HFFc6 (cell line): Measurements from ENCODE around the gene FAT1. TPM values are rescaled to one million over a fixed set of nuclear protein-coding genes. Genes with fewer than 3 reads are reported as not detected.
A peak's percentile ranks its signal among the peaks of the same experiment; 100 is the strongest.

ENCODE experiments used
- DNase-seq: peaks from one replicate; pipeline ENCODE4 v3.0.0-alpha.2; 2018
- H3K27ac Mint-ChIP-seq: 2 replicates; pipeline ENCODE4 v1.8.0; 2020; ENCODE audit warnings: mild to moderate bottlenecking, mixed read lengths
- H3K27me3 Mint-ChIP-seq: 2 replicates; pipeline ENCODE4 v1.8.0; 2021; ENCODE audit warnings: mild to moderate bottlenecking, moderate library complexity, mixed read lengths; ENCODE audit not compliant: insufficient read depth
- H3K36me3 Mint-ChIP-seq: 2 replicates; pipeline ENCODE4 v1.8.0; 2021; ENCODE audit warnings: low read depth, mixed read lengths
- H3K4me1 Mint-ChIP-seq: 2 replicates; pipeline ENCODE4 v1.8.0; 2020; ENCODE audit warnings: low read depth, mixed read lengths
- H3K4me3 Mint-ChIP-seq: 2 replicates; pipeline ENCODE4 v1.8.0; 2020; ENCODE audit warnings: mild to moderate bottlenecking, moderate library complexity, mixed read lengths
- H3K9me3 Mint-ChIP-seq: 2 replicates; pipeline ENCODE4 v1.8.0; 2020; ENCODE audit warnings: mild to moderate bottlenecking, mixed read lengths
- CTCF ChIP-seq: fragments of 200-600 bp; sonication (generic); IDR thresholded peaks from 2 replicates; pipeline ENCODE4 v1.5.0; 2021; ENCODE audit warnings: antibody characterized with exemption, mild to moderate bottlenecking
- total RNA-seq, 6 experiments: library from RNA; stranded (reverse); fragmentation: NEBNext Ultra II Directional; extraction: Animal tissue kit (Norgen Biotek cat#: 25700); gene quantifications; 2 replicates in 1 of 6; 3 replicates in 5 of 6; pipeline ENCODE4 v1.2.3, GENCODE V29; 2021

The FAT1 gene
- total RNA-seq, 6 experiments from 2014 or later: 238 to 483 (median 287) TPM

GRCh38 chr4:186617921-186618320 is 105.7 kb downstream of the FAT1 start:
- peaks cover 90% of the 10 kb centered on the region for H3K36me3 Mint-ChIP-seq

DNA sequence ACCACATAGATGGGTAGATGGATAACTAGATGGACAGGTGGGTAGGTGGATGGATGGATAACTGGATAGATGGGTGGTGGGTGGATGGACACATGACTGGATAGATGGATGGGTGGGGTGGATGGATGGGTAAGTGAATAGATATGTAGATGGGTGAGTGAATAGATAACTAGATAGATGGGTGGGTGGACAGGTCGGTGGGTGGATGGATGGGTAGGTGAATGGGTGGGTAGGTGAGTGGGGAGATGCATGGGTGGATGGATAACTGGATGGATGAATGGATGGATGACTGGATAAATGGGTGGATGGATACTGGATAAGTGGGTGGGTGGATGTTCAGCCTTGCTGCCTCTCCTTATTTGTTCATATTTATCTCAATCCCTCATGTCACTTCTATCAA is 116.2 kb downstream of the FAT1 start:
- H3K27me3 Mint-ChIP-seq: peaks cover 4% of the 10 kb centered on the region
- no peak for TF ChIP-seq CTCF
- H3K4me1 Mint-ChIP-seq: peaks cover 27% of the 10 kb centered on the region
- no peaks in the 10 kb centered on the region for H3K9me3 Mint-ChIP-seq
- peaks cover 82% of the 10 kb centered on the region for H3K36me3 Mint-ChIP-seq
- no peak overlapping the region for H3K27ac Mint-ChIP-seq
- no peak for DNase-seq
- H3K4me3 Mint-ChIP-seq: no peak overlapping the region

More at GRCh38 chr4:186617921-186618320, 105.7 kb downstream of the FAT1 start:
- DNase-seq: peak; percentile 36
- TF ChIP-seq CTCF: no peak
- Mint-ChIP-seq H3K4me1 (peaks cover 72% of the 10 kb centered on the region), H3K27ac (peak overlapping the region; percentile 47), H3K27me3 (peaks cover 25% of the 10 kb centered on the region), H3K9me3 (peaks cover 3% of the 10 kb centered on the region; the same call in 1 of the 2 replicates), H3K4me3 (peak overlapping the region; percentile 23; the same call in 1 of the 2 replicates)

DNA sequence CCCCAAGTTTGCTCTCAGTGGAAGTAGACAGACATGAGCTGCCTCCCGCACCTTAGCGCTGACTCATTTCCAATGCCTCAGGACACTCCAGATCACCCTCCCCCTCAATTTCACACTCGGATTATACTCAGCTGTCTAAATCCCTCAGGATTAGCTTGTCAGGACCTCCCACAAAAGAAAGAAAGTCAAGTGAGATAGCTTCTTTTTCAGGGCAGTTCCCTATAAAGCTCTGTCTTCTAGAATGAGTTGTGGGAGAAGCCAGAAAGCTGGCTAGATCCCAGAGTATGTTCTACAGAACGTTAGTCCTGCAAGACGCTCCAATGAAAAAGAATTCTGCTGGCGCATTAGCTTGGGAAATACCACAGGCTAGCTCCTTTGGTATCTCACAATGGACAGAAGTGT is 117.1 kb downstream of the FAT1 start:
- Mint-ChIP-seq H3K36me3 (peaks cover 91% of the 10 kb centered on the region), H3K4me1 (peaks cover 27% of the 10 kb centered on the region), H3K4me3 (peak overlapping the region; percentile 39; the same call in 1 of the 2 replicates), H3K9me3 (no peaks in the 10 kb centered on the region), H3K27me3 (peaks cover 4% of the 10 kb centered on the region), H3K27ac (peak overlapping the region; percentile 62)
- no peak for TF ChIP-seq CTCF
- DNase-seq: peak; percentile 25

DNA sequence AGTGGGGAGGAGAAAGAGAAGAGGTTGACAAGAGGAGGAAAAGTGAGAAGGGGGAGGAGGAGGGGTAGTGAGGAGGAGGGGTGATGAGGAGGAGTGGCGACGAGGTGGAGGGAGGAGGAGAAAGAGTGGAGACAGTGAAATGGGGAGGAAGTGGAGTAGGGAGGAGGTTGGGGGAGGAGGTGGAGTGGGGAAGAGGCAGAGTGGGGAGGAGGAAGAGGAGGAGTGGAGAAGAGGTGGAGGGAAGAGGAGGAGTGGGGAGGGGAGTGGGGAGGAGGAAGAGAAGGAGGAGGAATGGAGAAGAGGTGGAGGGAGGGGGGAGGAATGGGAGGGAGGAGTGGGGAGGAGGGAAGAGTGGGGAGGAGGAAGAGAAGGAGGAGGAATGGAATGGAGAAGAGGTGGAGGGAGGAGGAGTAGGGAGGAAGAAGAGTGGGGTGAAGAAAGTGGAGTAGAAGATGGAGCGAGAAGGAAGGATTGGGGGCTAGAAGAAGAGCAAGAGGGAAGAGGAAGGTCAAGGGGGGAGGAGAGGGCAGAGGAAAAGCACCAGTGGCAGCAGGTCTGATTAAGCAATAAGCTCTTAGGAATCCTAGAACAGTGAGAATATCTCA is 118.3 kb downstream of the FAT1 start:
- no peak for TF ChIP-seq CTCF
- no peak overlapping the region; the same call in 1 of the 2 replicates for H3K4me3 Mint-ChIP-seq
- H3K27me3 Mint-ChIP-seq: peaks cover 4% of the 10 kb centered on the region
- H3K9me3 Mint-ChIP-seq: no peaks in the 10 kb centered on the region
- no peak for DNase-seq
- H3K27ac Mint-ChIP-seq: no peak overlapping the region; the same call in 1 of the 2 replicates
- H3K4me1 Mint-ChIP-seq: peaks cover 27% of the 10 kb centered on the region
- peaks cover 88% of the 10 kb centered on the region for H3K36me3 Mint-ChIP-seq

DNA sequence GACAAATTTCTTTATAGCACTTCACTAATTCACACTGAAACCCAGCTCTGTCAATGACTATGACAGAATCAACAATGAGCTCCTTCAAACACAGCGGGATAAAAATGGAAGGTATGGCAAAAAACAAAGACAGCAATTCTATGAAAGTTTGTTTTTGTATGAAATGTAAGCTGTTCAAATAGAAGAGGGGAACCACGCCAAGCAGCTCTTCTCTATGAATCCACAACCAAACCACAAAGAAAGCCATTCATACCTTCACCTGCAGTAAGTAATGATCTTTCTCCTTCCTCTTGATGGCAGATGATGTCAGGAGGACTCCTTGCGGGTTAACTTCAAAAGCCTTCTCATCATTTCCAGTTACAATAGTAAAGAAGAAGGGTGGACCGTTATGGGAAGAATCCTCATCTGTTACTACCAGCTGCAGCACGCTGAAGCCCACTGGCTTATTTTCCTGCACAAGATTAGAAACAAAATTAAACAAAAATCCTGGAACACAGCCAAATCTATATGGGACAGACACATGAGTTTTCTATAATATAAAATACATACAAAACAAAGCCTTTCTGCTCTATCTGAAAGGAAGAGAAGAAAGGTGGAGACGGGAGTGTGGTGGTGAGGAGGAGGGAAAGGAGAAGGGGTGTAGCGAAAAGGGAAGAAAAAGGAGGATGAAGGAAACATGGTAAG is 119.4 kb downstream of the FAT1 start:
- H3K27ac Mint-ChIP-seq: peak overlapping the region; percentile 19
- DNase-seq: no peak
- H3K36me3 Mint-ChIP-seq: peaks cover 88% of the 10 kb centered on the region
- peaks cover 27% of the 10 kb centered on the region for H3K4me1 Mint-ChIP-seq
- H3K4me3 Mint-ChIP-seq: no peak overlapping the region; the same call in 1 of the 2 replicates
- peaks cover 4% of the 10 kb centered on the region for H3K27me3 Mint-ChIP-seq
- no peak for TF ChIP-seq CTCF
- H3K9me3 Mint-ChIP-seq: no peaks in the 10 kb centered on the region
